ENCODE measurements around the gene MRPS26.
"Not testable (repeated sequence)": the region's sequence is repeated elsewhere in the genome, so short reads cannot be mapped to it uniquely, and the experiment has no call there.

MRPS26 gene

GRCh38 chr20:3045816-3046676, at the start of gene MRPS26:
MRPS26 (plus strand) TSS chr20:3046052; CDS start chr20:3046069, 17 bp downstream.
- peak; percentile 88 for DNase-seq

GRCh38 chr20:2998728-2999127, 47.1 kb upstream of the MRPS26 start:
- DNase-seq, result no peak

GRCh38 chr20:3000852-3001523, 44.9 kb upstream of the MRPS26 start:
- no peak for DNase-seq

GRCh38 chr20:3003416-3003815, 42.4 kb upstream of the MRPS26 start:
- no peak for DNase-seq

- DNase-seq, result no peak
These were observed 34.7 kb upstream of the MRPS26 start for GRCh38 chr20:3010985-3011723.

- DNase-seq, result peak; percentile 53
These were observed 34.1 kb upstream of the MRPS26 start for GRCh38 chr20:3011752-3012151.

- peak; percentile 46 for DNase-seq
These were observed 32.1 kb upstream of the MRPS26 start for GRCh38 chr20:3013771-3014170.

GRCh38 chr20:3014179-3014578, 31.7 kb upstream of the MRPS26 start:
- DNase-seq, result peak; percentile 68

- peak; percentile 70 for DNase-seq
These were observed 31.2 kb upstream of the MRPS26 start for GRCh38 chr20:3014662-3015061.

GRCh38 chr20:3015302-3015701, 30.6 kb upstream of the MRPS26 start:
- DNase-seq, result peak; percentile 60

GRCh38 chr20:3021327-3021726, 24.5 kb upstream of the MRPS26 start:
- DNase-seq, result no peak

GRCh38 chr20:3021777-3022176, 24.1 kb upstream of the MRPS26 start:
- no peak for DNase-seq

- not testable (repeated sequence) for DNase-seq
These were observed 23.0 kb upstream of the MRPS26 start for GRCh38 chr20:3022559-3023490.

- DNase-seq, result no peak
These were observed 17.9 kb upstream of the MRPS26 start for GRCh38 chr20:3027987-3028386.

- no peak for DNase-seq
These were observed 14.2 kb upstream of the MRPS26 start for GRCh38 chr20:3031524-3032147.

GRCh38 chr20:3032624-3033023, 13.2 kb upstream of the MRPS26 start:
- DNase-seq, result no peak

- no peak for DNase-seq
These were observed 8.2 kb upstream of the MRPS26 start for GRCh38 chr20:3037654-3038053.

- DNase-seq, result no peak
These were observed 7.4 kb upstream of the MRPS26 start for GRCh38 chr20:3038454-3038853.

GRCh38 chr20:3039426-3039825, 6.4 kb upstream of the MRPS26 start:
- no peak for DNase-seq

- no peak for DNase-seq
These were observed 5.8 kb upstream of the MRPS26 start for GRCh38 chr20:3040086-3040485.

- no peak for DNase-seq
These were observed 3.9 kb upstream of the MRPS26 start for GRCh38 chr20:3041854-3042409.

- no peak for DNase-seq
These were observed 3.2 kb upstream of the MRPS26 start for GRCh38 chr20:3042625-3043024.
